Measurements from ENCODE around the gene BUD13.

BUD13 gene

GRCh38 chr11:116796548-116796947, 23.8 kb upstream of the BUD13 start:
- intact Hi-C loops (cut with DNase I; ENCODE audit: low total_unique reads), result no loop called here
- Histone ChIP-seq H3K27ac (no peak overlapping the region), H3K4me1 (peaks cover 0 to 1% (median under 1%) of the 10 kb centered on the region in 4 donors), H3K27me3 (peaks cover 0 to 5% of the 10 kb centered on the region in 2 donors), H3K9me3 (no peaks in the 10 kb centered on the region), H3K4me3 (no peak overlapping the region), H3K36me3 (no peaks in the 10 kb centered on the region)
- TF ChIP-seq CTCF (IDR thresholded peaks at IDR 0.05), result no peak
- no peak for DNase-seq

- Histone ChIP-seq H3K4me1 (peaks cover 0 to 8% (median 4%) of the 10 kb centered on the region in 4 donors), H3K9me3 (no peaks in the 10 kb centered on the region), H3K27ac (no peak overlapping the region), H3K27me3 (peaks cover 0 to 3% of the 10 kb centered on the region in 2 donors), H3K4me3 (no peak overlapping the region), H3K36me3 (no peaks in the 10 kb centered on the region)
- DNase-seq, result no peak
- intact Hi-C loops (cut with DNase I; ENCODE audit: low total_unique reads), result loop anchor here (5.0 kb wide), 2 partner anchors 42 to 312 kb away; partner anchors contain the start of gene APOA1
- TF ChIP-seq CTCF (IDR thresholded peaks at IDR 0.05), result no peak
Observed at GRCh38 chr11:116794851-116795250, 22.1 kb upstream of the BUD13 start.

GRCh38 chr11:116793772-116794097, 20.9 kb upstream of the BUD13 start:
- Histone ChIP-seq H3K4me3 (no peak overlapping the region), H3K36me3 (no peaks in the 10 kb centered on the region), H3K9me3 (no peaks in the 10 kb centered on the region), H3K4me1 (peaks cover 0 to 10% (median 5%) of the 10 kb centered on the region in 4 donors), H3K27me3 (peaks cover 0 to 3% of the 10 kb centered on the region in 2 donors), H3K27ac (no peak overlapping the region)
- TF ChIP-seq CTCF (IDR thresholded peaks at IDR 0.05), result no peak
- intact Hi-C loops (cut with DNase I; ENCODE audit: low total_unique reads), result loop anchor here (5.0 kb wide), 2 partner anchors 44 to 314 kb away; partner anchors contain the start of gene APOA1
- no peak for DNase-seq

- H3K36me3 ChIP-seq, result no peaks in the 10 kb centered on the region
- intact Hi-C loops (cut with DNase I; ENCODE audit: low total_unique reads), result loop anchor here (5.0 kb wide), 2 partner anchors 44 to 314 kb away; partner anchors contain the start of gene APOA1
Observed at GRCh38 chr11:116792869-116793771, 20.3 kb upstream of the BUD13 start.

More at GRCh38 chr11:116792869-116793771, 20.3 kb upstream of the BUD13 start:
- H3K4me3 ChIP-seq, result no peak overlapping the region
- no peaks in the 10 kb centered on the region for H3K9me3 ChIP-seq
- no peak for TF ChIP-seq CTCF (IDR thresholded peaks at IDR 0.05)
- no peak overlapping the region for H3K27ac ChIP-seq
- H3K4me1 ChIP-seq, result peaks cover 0 to 16% (median 10%) of the 10 kb centered on the region in 4 donors
- peaks cover 0 to 3% of the 10 kb centered on the region in 2 donors for H3K27me3 ChIP-seq
- no peak for DNase-seq
